ENCODE results near the gene CLBA1.
"Not testable (repeated sequence)": the region's sequence is repeated elsewhere in the genome, so short reads cannot be mapped to it uniquely, and the experiment has no call there.

CLBA1 gene

GRCh38 chr14:105026033-105026785 lies 40.6 kb downstream of the CLBA1 start:
- DNase-seq = no peak

- no peak for DNase-seq
Observed at GRCh38 chr14:105026802-105027563, 41.4 kb downstream of the CLBA1 start.

DNA sequence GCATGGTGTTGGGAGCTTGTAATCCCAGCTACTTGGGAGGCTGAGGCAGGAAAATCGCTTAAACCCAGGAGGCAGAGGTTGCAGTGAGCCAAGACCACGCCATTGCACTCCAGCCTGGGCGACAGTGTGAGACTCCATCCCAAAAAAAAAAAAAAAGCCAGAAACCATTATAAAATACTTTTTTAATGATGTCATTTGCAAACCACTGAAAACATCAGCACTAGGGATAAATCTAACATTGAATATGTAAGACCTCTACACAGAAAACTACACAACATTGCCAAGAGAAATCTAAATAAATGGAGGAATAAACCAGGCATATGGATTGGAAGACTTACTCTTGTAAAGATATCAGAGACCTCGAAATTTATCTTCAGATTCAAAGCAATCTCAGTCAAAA lies 42.1 kb downstream of the CLBA1 start:
- not testable (repeated sequence) for DNase-seq

GRCh38 chr14:105028251-105028927 lies 42.8 kb downstream of the CLBA1 start:
- DNase-seq = no peak

- DNase-seq = no peak
Observed at GRCh38 chr14:105029402-105029801, 43.8 kb downstream of the CLBA1 start.

DNA sequence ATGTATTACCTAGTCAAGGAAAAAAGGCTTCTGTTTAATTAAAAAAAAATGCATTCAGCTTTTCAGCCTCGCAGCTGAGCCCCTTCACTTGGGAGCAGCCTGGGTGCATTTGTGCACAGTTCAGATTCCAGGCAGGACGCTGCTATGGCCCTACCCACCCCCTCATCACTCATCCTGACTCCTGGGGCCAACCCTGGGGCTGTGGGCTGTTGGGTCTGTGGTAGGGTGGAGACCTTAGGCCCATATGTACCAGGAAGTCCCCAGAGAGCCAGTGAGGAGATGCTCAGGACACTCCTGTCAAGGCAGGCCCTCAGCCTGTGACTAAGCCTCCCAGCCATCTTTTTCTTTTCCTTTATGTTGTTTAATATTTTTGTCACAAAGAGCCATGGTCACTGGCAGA lies 44.6 kb downstream of the CLBA1 start:
- DNase-seq = no peak

- no peak for DNase-seq
Observed at GRCh38 chr14:105030836-105031396, 45.3 kb downstream of the CLBA1 start.

GRCh38 chr14:105032451-105032901 lies 46.9 kb downstream of the CLBA1 start:
- DNase-seq = not testable (repeated sequence)

GRCh38 chr14:105033412-105033900 lies 47.9 kb downstream of the CLBA1 start:
- DNase-seq = not testable (repeated sequence)

GRCh38 chr14:105034315-105035039 lies 48.9 kb downstream of the CLBA1 start:
- DNase-seq = no peak

DNA sequence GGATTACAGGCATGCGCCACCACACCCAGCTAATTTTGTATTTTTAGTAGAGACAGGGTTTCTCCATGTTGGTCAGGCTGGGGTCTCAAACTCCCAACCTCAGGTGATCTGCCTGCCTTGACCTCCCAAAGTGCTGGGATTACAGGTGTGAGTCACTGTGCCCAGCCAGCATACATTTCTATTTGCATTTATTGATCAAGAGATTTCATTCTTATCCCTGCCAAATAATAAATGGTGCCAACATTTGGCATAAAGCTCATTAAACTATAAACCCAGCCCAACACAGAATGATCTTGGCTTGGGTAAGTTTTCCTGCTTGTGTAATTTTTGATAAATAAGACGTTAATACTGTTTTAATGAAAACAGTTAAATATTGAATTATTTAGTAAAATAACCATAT lies 50.0 kb downstream of the CLBA1 start:
- not testable (repeated sequence) for DNase-seq

DNA sequence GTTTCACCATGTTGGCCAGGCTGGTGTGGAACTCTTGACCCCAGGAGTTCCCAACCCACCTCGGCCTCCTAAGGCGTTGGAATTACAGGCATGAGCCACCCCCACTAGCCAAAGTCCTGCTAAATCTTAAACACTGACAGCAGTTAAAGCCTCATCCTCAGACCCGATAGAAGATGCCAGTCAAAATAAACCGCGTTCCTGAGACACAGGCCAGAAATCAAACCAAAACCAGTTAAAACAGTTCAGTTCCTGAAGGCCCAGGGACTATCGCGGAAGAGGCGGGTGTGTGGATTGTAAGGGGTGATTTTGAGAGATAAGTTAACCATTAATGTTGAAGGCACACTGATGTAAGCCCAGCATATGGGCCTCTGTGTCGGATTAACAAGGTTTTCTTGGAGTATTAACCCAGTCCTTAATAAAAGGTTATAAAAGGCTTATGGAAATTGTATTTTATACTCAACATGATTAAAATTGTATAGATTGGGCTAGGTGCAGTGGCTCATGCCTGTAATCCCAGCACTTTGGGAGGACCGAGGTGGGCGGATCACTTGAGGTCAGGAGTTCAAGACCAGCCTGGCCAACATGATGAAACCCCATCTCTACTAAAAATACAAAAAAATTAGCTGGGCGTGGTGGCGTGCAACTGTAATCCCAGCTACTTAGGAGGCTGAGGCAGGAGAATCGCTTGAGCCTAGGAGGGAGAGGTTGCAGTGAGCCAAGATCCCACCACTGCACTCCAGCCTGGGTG lies 54.0 kb downstream of the CLBA1 start:
- DNase-seq = no peak

DNA sequence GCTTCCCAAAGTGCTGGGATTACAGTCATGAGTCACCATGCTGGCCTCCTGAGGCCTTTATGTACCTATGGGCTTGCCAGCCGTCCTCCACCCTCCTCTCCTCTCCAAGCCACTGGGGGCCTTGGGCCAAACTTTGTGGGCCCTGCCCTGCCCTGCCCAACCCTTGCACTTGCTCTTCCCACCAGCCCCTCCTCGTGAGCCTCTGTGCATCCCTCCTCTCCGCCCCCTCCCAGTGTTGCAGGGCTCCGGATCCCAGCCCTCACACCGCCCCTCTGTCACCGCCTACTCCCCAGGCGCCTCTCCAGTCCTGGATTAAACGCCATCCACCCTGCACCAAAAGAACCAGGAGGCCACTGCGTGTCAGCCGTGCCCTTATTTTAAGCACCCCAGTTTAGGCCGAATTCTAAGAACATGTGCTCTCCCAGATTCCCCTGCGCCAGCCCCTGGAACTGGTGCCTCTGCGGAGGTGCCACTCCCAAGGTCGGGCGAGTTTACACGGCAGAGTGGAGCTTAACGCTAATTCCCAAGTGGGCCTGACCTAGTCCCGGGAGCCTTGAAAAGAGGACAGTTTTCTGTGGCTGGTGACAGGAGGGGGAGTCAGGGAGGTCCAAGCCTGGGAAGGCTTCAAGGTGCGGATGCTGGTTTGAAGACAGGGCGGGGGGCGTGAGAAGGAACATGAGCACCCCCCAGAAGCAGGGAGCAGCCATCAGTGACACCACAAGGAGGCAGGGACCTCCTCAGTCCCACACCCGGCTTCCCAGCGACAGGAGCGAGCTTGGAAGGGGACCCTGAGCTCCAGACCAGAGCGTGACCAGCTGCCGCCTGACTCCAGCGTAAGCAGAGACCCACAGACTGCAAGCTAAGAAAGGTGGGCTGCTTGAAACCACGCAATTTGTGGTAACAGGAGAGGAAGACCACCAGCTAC lies 56.5 kb downstream of the CLBA1 start:
- DNase-seq = no peak

GRCh38 chr14:105042813-105043212 lies 57.2 kb downstream of the CLBA1 start:
- no peak for DNase-seq

GRCh38 chr14:105043641-105044040 lies 58.1 kb downstream of the CLBA1 start:
- DNase-seq = no peak
